Loucy (cell line): Measurements from ENCODE around the gene STX8.

Source experiments
- CTCF ChIP-seq: fragments of 200-600 bp; sonication (generic); conservative IDR thresholded peaks from 2 replicates; pipeline ENCODE4 v1.5.1; 2014; ENCODE audit warnings: mild to moderate bottlenecking, antibody characterized with exemption, low read length
- EZH2phosphoT487 ChIP-seq: fragments of 200-600 bp; IDR thresholded peaks from 2 replicates; pipeline ENCODE4 v1.6.1; 2018; ENCODE audit warnings: antibody characterized with exemption, mild to moderate bottlenecking, moderate library complexity, borderline replicate concordance

DNA sequence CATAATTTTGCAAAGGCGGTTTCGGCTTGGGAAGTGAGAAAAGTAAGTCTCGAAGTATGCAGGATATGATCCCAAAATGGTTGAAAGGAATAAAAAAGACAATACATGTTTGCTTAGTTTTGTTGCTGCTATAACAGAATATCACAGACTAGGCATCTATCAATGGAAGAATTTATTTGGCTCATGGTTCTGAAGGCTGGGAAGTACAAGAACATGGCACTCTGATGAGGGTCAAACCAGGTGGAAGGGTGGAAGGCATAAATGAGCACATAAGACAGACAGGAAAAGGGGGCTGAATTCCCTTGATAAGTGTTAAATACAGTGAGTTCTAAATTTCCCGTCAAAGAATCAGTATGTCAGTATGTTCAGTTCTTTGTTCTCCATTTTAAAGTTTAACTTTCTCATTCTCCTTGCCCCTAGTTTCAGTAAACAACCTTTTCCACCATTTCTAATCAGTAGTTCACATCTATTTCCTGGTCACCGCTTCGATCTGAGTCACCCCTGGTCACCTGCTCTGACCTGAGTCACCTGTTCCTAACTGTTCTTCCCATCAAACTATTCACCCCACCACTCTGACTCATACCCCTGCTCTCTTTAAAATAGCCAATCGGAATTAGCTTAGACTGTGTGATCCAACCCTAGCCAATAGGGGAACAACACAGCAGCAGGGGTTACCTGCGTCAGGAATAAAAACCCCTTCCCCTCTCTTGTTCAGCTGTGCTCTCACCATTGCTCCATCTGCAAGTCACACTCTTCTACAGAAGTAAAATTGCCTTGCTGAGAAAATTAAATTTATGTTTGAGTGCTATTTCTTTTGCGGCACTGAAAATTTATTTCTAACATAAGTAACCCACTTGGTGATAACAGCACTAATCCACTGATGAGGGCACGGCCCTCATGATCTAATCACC, 240.8 kb downstream of the STX8 start:
- no peak for TF ChIP-seq CTCF
- no peak for TF ChIP-seq EZH2phosphoT487
